ENCODE measurements around the gene CAB39L.
"Not testable (repeated sequence)": the region's sequence is repeated elsewhere in the genome, so short reads cannot be mapped to it uniquely, and the experiment has no call there.

CAB39L gene

GRCh38 chr13:49310251-49310650, 133.6 kb downstream of the CAB39L start:
- no peak for DNase-seq (ENCODE audit: low read depth)

- no peak for DNase-seq (ENCODE audit: low read depth)
Measured at GRCh38 chr13:49308921-49309408, 134.9 kb downstream of the CAB39L start.

- no peak for DNase-seq (ENCODE audit: low read depth)
Measured at GRCh38 chr13:49308097-49308875, 135.6 kb downstream of the CAB39L start.

GRCh38 chr13:49307365-49307764, 136.5 kb downstream of the CAB39L start:
- no peak for DNase-seq (ENCODE audit: low read depth)

- no peak for DNase-seq (ENCODE audit: low read depth)
Measured at GRCh38 chr13:49305792-49306425, 138.0 kb downstream of the CAB39L start.

- no peak for DNase-seq (ENCODE audit: low read depth)
Measured at GRCh38 chr13:49304763-49305700, 138.8 kb downstream of the CAB39L start.

- DNase-seq (ENCODE audit: low read depth), result no peak
Measured at GRCh38 chr13:49304356-49304755, 139.5 kb downstream of the CAB39L start.

- DNase-seq (ENCODE audit: low read depth), result no peak
Measured at GRCh38 chr13:49303533-49304252, 140.2 kb downstream of the CAB39L start.

GRCh38 chr13:49302817-49303216, 141.0 kb downstream of the CAB39L start:
- DNase-seq (ENCODE audit: low read depth), result no peak

GRCh38 chr13:49302222-49302621, 141.6 kb downstream of the CAB39L start:
- no peak for DNase-seq (ENCODE audit: low read depth)

GRCh38 chr13:49300739-49301589, 142.9 kb downstream of the CAB39L start:
- DNase-seq (ENCODE audit: low read depth), result peak; percentile 71

- no peak for DNase-seq (ENCODE audit: low read depth)
Measured at GRCh38 chr13:49300276-49300675, 143.6 kb downstream of the CAB39L start.

GRCh38 chr13:49298903-49299605, 144.8 kb downstream of the CAB39L start:
- DNase-seq (ENCODE audit: low read depth), result no peak

- DNase-seq (ENCODE audit: low read depth), result no peak
Measured at GRCh38 chr13:49298416-49298815, 145.4 kb downstream of the CAB39L start.

- DNase-seq (ENCODE audit: low read depth), result no peak
Measured at GRCh38 chr13:49297338-49297737, 146.5 kb downstream of the CAB39L start.

GRCh38 chr13:49296659-49297058, 147.2 kb downstream of the CAB39L start:
- DNase-seq (ENCODE audit: low read depth), result no peak

- DNase-seq (ENCODE audit: low read depth), result no peak
Measured at GRCh38 chr13:49295244-49295643, 148.6 kb downstream of the CAB39L start.

GRCh38 chr13:49294723-49295122, 149.1 kb downstream of the CAB39L start:
- DNase-seq (ENCODE audit: low read depth), result not testable (repeated sequence)

GRCh38 chr13:49292742-49293486, 150.9 kb downstream of the CAB39L start:
- DNase-seq (ENCODE audit: low read depth), result no peak

Measured in stimulated activated CD4-positive, alpha-beta T cell treated with anti-CD3 and anti-CD28 coated beads, Interleukin-2, amount 100 ng/mL, for 4 hours (primary cell).